ENCODE data around the gene RERE.

DNA sequence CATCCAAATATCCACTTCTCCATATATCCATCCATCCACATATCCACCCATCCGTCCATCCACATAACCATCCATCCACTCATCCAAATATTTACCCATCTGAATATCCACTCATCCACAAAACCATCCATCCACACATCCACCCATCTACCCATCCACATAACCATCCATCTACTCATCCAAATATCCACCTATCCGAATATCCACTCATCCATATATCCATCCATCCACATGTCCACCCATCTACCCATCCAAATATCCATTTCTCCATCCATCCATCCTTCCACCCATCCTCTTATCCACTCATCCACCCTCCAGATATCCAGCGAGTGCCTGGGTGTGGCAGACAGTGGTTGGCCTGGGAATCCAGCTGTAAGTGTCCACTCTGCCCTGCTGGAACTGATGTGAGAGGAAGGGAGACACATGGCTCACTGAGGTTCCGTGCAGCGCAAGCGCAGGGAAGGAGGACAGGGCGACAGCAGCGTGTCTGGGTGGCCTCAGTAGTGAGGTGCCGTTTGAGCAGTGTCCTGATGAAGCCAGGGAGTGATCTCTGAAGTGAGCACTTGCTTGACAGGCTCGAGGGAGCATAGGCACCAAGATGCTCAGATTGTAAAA is 472.4 kb downstream of the RERE start:
- TF ChIP-seq, protein P1, sequence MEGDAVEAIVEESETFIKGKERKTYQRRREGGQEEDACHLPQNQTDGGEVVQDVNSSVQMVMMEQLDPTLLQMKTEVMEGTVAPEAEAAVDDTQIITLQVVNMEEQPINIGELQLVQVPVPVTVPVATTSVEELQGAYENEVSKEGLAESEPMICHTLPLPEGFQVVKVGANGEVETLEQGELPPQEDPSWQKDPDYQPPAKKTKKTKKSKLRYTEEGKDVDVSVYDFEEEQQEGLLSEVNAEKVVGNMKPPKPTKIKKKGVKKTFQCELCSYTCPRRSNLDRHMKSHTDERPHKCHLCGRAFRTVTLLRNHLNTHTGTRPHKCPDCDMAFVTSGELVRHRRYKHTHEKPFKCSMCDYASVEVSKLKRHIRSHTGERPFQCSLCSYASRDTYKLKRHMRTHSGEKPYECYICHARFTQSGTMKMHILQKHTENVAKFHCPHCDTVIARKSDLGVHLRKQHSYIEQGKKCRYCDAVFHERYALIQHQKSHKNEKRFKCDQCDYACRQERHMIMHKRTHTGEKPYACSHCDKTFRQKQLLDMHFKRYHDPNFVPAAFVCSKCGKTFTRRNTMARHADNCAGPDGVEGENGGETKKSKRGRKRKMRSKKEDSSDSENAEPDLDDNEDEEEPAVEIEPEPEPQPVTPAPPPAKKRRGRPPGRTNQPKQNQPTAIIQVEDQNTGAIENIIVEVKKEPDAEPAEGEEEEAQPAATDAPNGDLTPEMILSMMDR (conservative IDR thresholded peaks at IDR 0.05): no peak
- TF ChIP-seq EZH2 (IDR thresholded peaks at IDR 0.05; ENCODE audit: low read depth): no peak

Measured in PC-9 (cell line).